Suprapubic skin (tissue), 4 donors: Measurements from ENCODE around the gene SOWAHB. TPM values are rescaled to one million over a fixed set of nuclear protein-coding genes. Genes with fewer than 3 reads are reported as not detected.

ENCODE experiments used
- DNase-seq, 2 donors: peaks; one replicate each; pipeline ENCODE4 v3.0.0-alpha.2; 2019; ENCODE audit warnings: low spot score in 2 of 2
- H3K27ac ChIP-seq: fragments of 200-600 bp; sonication (generic); one replicate; pipeline ENCODE4 v1.5.1; 2019
- H3K27me3 ChIP-seq: fragments of 200-600 bp; sonication (generic); one replicate; pipeline ENCODE4 v1.5.1; 2019
- H3K36me3 ChIP-seq: fragments of 200-600 bp; sonication (generic); one replicate; pipeline ENCODE4 v1.5.1; 2019
- H3K4me1 ChIP-seq: fragments of 200-600 bp; sonication (generic); one replicate; pipeline ENCODE4 v1.5.1; 2019
- H3K4me3 ChIP-seq: fragments of 200-600 bp; sonication (generic); one replicate; pipeline ENCODE4 v1.5.1; 2019; ENCODE audit warnings: mild to moderate bottlenecking
- H3K9me3 ChIP-seq: fragments of 200-600 bp; sonication (generic); one replicate; pipeline ENCODE4 v1.5.1; 2019
- EP300 ChIP-seq: sonication (generic); formaldehyde crosslinking; IDR thresholded peaks from one replicate; pipeline ENCODE4 v1.6.1; 2017; ENCODE audit warnings: antibody characterized with exemption
- POLR2A ChIP-seq, 2 donors: fragments of 450-650 bp; IDR thresholded peaks; one replicate each; pipeline ENCODE4 v1.6.1; 2017; ENCODE audit warnings: antibody characterized with exemption in 2 of 2, mild to moderate bottlenecking in 2 of 2, moderate library complexity in 2 of 2
- POLR2AphosphoS5 ChIP-seq, 3 donors: sonication (generic); formaldehyde crosslinking; IDR thresholded peaks; one replicate each; pipeline ENCODE4 v1.6.1; 2017; ENCODE audit warnings: antibody characterized with exemption in 3 of 3
- WGBS: methylation state at CpG from one replicate; pipeline ENCODE4 v1.1.5; 2018; 5-methylcytosine and 5-hydroxymethylcytosine counted together
- total RNA-seq, 4 donors: library from RNA; depleted of rRNA; stranded (reverse); fragments of >200 nt; gene quantifications; one replicate each; pipeline ENCODE4 v1.1.0, GENCODE V29; 2016
- TF ChIP-seq, protein P1 (sequence below), 2 donors: fragments of 200-600 bp in 1 of 2; fragments of 450-650 bp in 1 of 2; sonication (generic) in 1 of 2; IDR thresholded peaks; one replicate each; pipeline ENCODE4 v1.5.1; 2016 to 2019; ENCODE audit warnings: antibody characterized with exemption in 2 of 2, mild to moderate bottlenecking in 1 of 2, moderate library complexity in 1 of 2

Gene SOWAHB
- total RNA-seq, 4 donors from 2014 or later, result 1.9 to 3.6 (median 3.3) TPM

DNA sequence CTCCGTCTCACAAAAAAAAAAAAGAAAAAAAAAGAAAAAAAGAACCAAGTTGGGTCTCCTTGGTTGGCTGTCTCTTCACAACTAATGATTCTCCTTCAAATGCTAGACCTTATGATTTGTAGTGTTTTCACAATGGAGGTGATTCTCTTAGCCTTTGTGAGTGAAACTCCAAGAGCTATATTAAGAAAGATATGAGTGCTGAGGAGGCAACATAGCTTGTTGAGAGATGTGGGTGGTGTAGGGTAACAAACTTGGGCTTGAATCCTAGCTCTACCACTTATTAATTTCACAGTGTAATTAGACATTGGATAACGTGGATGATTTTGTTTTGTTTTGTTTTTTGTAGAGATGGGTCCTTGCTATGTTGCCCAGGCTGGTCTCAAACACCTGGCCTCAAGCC, 41.2 kb upstream of the SOWAHB start:
- no peaks in the 10 kb centered on the region for H3K27me3 ChIP-seq
- H3K9me3 ChIP-seq, result no peaks in the 10 kb centered on the region
- no peak for DNase-seq
- H3K27ac ChIP-seq, result no peak overlapping the region
- 62% methylated on average over 2 of the region's 2 CpGs for WGBS
- H3K4me3 ChIP-seq, result no peak overlapping the region
- no peaks in the 10 kb centered on the region for H3K36me3 ChIP-seq
- no peaks in the 10 kb centered on the region for H3K4me1 ChIP-seq
- TF ChIP-seq EP300 (no peak), POLR2AphosphoS5 (IDR thresholded peaks at IDR 0.05) (no peak), POLR2A (IDR thresholded peaks at IDR 0.05) (no peak)
- TF ChIP-seq, protein P1, sequence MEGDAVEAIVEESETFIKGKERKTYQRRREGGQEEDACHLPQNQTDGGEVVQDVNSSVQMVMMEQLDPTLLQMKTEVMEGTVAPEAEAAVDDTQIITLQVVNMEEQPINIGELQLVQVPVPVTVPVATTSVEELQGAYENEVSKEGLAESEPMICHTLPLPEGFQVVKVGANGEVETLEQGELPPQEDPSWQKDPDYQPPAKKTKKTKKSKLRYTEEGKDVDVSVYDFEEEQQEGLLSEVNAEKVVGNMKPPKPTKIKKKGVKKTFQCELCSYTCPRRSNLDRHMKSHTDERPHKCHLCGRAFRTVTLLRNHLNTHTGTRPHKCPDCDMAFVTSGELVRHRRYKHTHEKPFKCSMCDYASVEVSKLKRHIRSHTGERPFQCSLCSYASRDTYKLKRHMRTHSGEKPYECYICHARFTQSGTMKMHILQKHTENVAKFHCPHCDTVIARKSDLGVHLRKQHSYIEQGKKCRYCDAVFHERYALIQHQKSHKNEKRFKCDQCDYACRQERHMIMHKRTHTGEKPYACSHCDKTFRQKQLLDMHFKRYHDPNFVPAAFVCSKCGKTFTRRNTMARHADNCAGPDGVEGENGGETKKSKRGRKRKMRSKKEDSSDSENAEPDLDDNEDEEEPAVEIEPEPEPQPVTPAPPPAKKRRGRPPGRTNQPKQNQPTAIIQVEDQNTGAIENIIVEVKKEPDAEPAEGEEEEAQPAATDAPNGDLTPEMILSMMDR (IDR thresholded peaks at IDR 0.05), result no peak

DNA sequence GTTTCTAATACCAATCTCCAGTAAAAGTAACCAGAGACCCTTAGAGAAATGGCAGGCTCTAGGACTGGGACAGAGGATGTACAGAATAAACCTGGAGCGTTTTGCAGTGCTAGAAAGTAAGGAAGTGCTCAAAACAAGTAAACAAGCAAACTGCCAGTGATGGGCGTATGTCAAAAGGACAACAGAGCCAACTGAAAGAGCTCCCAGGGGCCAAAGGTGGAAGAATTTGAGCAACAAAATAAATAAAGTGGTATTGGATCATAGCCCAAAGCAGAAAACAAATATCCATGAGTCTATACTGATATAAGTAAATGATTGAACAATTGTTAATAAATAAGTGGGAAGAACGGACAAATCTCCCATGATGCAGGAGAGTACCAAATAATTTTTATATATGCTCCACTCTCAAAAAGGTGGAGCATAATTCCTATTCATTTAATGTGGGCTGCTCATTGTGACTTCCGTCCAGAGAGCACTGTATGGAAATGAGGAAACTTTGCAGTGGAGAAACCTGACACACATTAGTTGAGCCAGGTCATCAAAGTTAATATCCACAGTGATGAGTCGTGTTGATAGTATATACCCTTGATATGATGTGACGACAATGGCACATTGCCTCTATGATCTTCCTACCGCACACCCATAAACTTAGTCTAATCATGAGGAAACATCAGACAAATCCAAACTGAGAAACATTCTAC, 33.8 kb upstream of the SOWAHB start:
- WGBS, result 89% methylated on average over 7 of the region's 7 CpGs
- Histone ChIP-seq H3K4me3 (no peak overlapping the region), H3K4me1 (no peaks in the 10 kb centered on the region), H3K27ac (no peak overlapping the region), H3K9me3 (no peaks in the 10 kb centered on the region), H3K36me3 (no peaks in the 10 kb centered on the region), H3K27me3 (no peaks in the 10 kb centered on the region)
- DNase-seq, result no peak
- TF ChIP-seq, protein P1 (IDR thresholded peaks at IDR 0.05), result no peak
- TF ChIP-seq POLR2A (IDR thresholded peaks at IDR 0.05) (no peak), POLR2AphosphoS5 (IDR thresholded peaks at IDR 0.05) (no peak), EP300 (no peak)

DNA sequence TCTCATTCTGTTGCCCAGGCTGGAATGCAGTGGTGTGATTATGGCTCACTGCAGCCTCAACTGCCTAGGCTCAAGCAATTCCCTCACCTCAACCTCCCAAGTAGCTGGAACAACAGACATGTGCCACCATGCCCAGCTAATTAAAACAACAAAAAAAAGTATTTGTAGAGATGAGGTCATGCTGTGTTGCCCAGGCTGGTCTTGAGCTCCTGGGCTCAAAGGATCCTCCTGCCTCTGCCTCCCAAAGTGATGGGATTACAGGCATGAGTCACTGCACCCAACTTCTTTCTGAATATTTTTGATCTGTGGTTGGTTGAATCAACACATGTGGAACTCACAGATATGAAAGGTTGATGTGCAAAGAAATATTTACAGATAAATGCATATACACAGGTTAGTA, 33.1 kb upstream of the SOWAHB start:
- Histone ChIP-seq H3K4me3 (no peak overlapping the region), H3K4me1 (no peaks in the 10 kb centered on the region), H3K36me3 (no peaks in the 10 kb centered on the region), H3K27me3 (no peaks in the 10 kb centered on the region), H3K27ac (no peak overlapping the region), H3K9me3 (no peaks in the 10 kb centered on the region)
- TF ChIP-seq EP300 (no peak), POLR2AphosphoS5 (IDR thresholded peaks at IDR 0.05) (no peak), POLR2A (IDR thresholded peaks at IDR 0.05) (no peak)
- TF ChIP-seq, protein P1 (IDR thresholded peaks at IDR 0.05), result no peak
- no peak for DNase-seq

DNA sequence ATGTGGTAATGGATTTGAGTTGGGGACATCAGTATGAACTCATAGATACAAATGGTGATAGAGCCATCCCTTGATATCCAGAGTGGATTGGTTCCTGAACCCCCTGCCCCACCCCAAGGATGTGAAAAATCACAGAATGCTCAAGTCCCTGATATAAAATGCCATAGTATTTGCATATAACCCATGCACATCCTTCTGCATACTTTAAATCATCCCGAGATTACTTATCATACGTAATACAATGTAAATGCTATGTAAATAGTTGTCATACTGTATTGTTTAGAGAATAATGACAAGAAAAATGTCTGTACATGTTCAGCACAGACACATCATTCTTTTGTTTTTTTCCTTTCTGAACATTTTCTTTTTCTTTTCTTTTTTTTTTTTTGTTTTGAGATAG, 32.7 kb upstream of the SOWAHB start:
- no peak overlapping the region for H3K4me3 ChIP-seq
- no peaks in the 10 kb centered on the region for H3K36me3 ChIP-seq
- no peaks in the 10 kb centered on the region for H3K27me3 ChIP-seq
- no peaks in the 10 kb centered on the region for H3K9me3 ChIP-seq
- H3K27ac ChIP-seq, result no peak overlapping the region
- no peak for TF ChIP-seq POLR2AphosphoS5 (IDR thresholded peaks at IDR 0.05)
- no peak for TF ChIP-seq POLR2A (IDR thresholded peaks at IDR 0.05)
- TF ChIP-seq EP300, result no peak
- TF ChIP-seq, protein P1 (IDR thresholded peaks at IDR 0.05), result no peak
- 79% methylated on average over 2 of the region's 2 CpGs for WGBS
- DNase-seq, result no peak
- H3K4me1 ChIP-seq, result no peaks in the 10 kb centered on the region

DNA sequence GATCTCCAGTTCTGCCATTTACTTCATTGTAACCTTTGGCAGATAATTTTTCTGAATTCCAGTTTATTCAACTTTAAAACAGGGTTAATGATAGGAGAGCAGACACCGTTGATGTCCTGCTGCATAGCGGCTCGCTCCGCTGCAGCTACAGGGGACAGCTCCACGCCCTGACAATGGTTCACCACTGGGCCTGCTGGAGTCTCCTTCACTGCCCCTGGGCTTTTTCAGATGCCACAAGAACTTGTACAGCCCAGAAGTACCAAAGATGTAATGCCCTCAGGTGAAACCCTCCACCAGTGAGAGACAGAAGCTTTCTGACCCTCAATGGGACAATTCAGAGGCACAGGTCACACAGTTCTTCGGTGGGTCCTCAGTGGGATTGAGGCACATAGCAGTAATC, 28.9 kb upstream of the SOWAHB start:
- no peak overlapping the region for H3K27ac ChIP-seq
- no peaks in the 10 kb centered on the region for H3K36me3 ChIP-seq
- H3K4me3 ChIP-seq, result no peak overlapping the region
- no peaks in the 10 kb centered on the region for H3K9me3 ChIP-seq
- TF ChIP-seq EP300 (no peak), POLR2AphosphoS5 (IDR thresholded peaks at IDR 0.05) (no peak), POLR2A (IDR thresholded peaks at IDR 0.05) (no peak)
- TF ChIP-seq, protein P1 (IDR thresholded peaks at IDR 0.05), result no peak
- H3K4me1 ChIP-seq, result no peaks in the 10 kb centered on the region
- H3K27me3 ChIP-seq, result no peaks in the 10 kb centered on the region
- no peak for DNase-seq
- 91% methylated on average over 6 of the region's 6 CpGs for WGBS
